OCI-LY3 (cell line): ENCODE data around the gene AP1M2.

ENCODE experiments used
- H2AFZ ChIP-seq: fragments of 200-600, 300-600 bp; shearing (Covaris generic); 2 replicates; pipeline ENCODE4 v1.6.0; 2014; ENCODE audit warnings: antibody characterized with exemption, low read depth, low read length
- H3K27ac ChIP-seq: fragments of 200-600, 300-600 bp; sonication (generic); 2 replicates; pipeline ENCODE4 v1.5.1; 2014; ENCODE audit warnings: mild to moderate bottlenecking, low read length, moderate library complexity, mixed read lengths
- H3K27me3 ChIP-seq: fragments of 200-600, 300-600 bp; sonication (generic); 2 replicates; pipeline ENCODE4 v1.6.1; 2014; ENCODE audit warnings: low read depth, low read length, mixed read lengths
- H3K36me3 ChIP-seq: fragments of 200-600, 300-600 bp; sonication (generic); replicated peaks from 2 replicates; pipeline ENCODE3; 2014; ENCODE audit warnings: low read depth, low read length, mixed read lengths
- H3K4me1 ChIP-seq: fragments of 300-600, 200-600 bp; sonication (generic); 2 replicates; pipeline ENCODE4 v1.6.1; 2014; ENCODE audit warnings: low read length, mixed read lengths
- H3K4me2 ChIP-seq: fragments of 200-600, 300-600 bp; sonication (generic); 2 replicates; pipeline ENCODE4 v1.6.1; 2014; ENCODE audit warnings: low read length, mixed read lengths
- H3K4me3 ChIP-seq: fragments of 300-600, 200-600 bp; sonication (generic); 2 replicates; pipeline ENCODE4 v1.5.1; 2014; ENCODE audit warnings: antibody characterized with exemption, mild to moderate bottlenecking, low read length, moderate library complexity
- H3K79me2 ChIP-seq: fragments of 300-600, 200-600 bp; shearing (Covaris generic); 2 replicates; pipeline ENCODE4 v1.6.1; 2014; ENCODE audit warnings: mild to moderate bottlenecking, low read length, mixed read lengths
- H3K9ac ChIP-seq: fragments of 300-600, 200-600 bp; shearing (Covaris generic); 2 replicates; pipeline ENCODE4 v1.6.0; 2014; ENCODE audit warnings: mild to moderate bottlenecking, low read length, moderate library complexity
- H3K9me3 ChIP-seq: fragments of 200-600, 300-600 bp; shearing (Covaris generic); 2 replicates; pipeline ENCODE4 v1.6.1; 2014; ENCODE audit warnings: low read length, mixed read lengths; ENCODE audit not compliant: insufficient read depth
- H4K20me1 ChIP-seq: fragments of 200-600, 300-600 bp; sonication (generic); 2 replicates; pipeline ENCODE4 v1.6.1; 2016; ENCODE audit warnings: low read length, mixed read lengths; ENCODE audit not compliant: insufficient read depth
- CTCF ChIP-seq: fragments of 200-600, 300-600 bp; sonication (generic); IDR thresholded peaks from 2 replicates; pipeline ENCODE4 v1.5.1; 2014; ENCODE audit warnings: antibody characterized with exemption, low read length, low read depth
- EZH2phosphoT487 ChIP-seq: fragments of 200-600 bp; shearing (Covaris generic); IDR thresholded peaks from 2 replicates; pipeline ENCODE4 v1.6.1; 2018; ENCODE audit warnings: antibody characterized with exemption, mixed run types, low read depth

The AP1M2 gene

GRCh38 chr19:10603873-10604459 lies 16.9 kb upstream of the AP1M2 start:
- H3K27me3 ChIP-seq, result peaks cover 14% of the 10 kb centered on the region
- peak overlapping the region; percentile 62 for H3K27ac ChIP-seq
- peaks cover 25% of the 10 kb centered on the region for H3K79me2 ChIP-seq
- peaks cover 12% of the 10 kb centered on the region; the same call in 1 of the 2 replicates for H4K20me1 ChIP-seq
- peak overlapping the region; percentile 93 for H3K9ac ChIP-seq
- no peak overlapping the region for H2AFZ ChIP-seq
- H3K9me3 ChIP-seq, result no peaks in the 10 kb centered on the region
- peaks cover 22% of the 10 kb centered on the region for H3K4me1 ChIP-seq
- peak overlapping the region; percentile 88 for H3K4me3 ChIP-seq
- H3K4me2 ChIP-seq, result peak overlapping the region; percentile 97
- TF ChIP-seq EZH2phosphoT487, result no peak
- TF ChIP-seq CTCF, result no peak
- H3K36me3 ChIP-seq, result no peaks in the 10 kb centered on the region

GRCh38 chr19:10603084-10603872 lies 16.2 kb upstream of the AP1M2 start:
- peaks cover 12% of the 10 kb centered on the region; the same call in 1 of the 2 replicates for H4K20me1 ChIP-seq
- H3K27ac ChIP-seq, result peak overlapping the region; percentile 62
- H3K4me1 ChIP-seq, result peaks cover 22% of the 10 kb centered on the region
- peak overlapping the region; percentile 97 for H3K4me2 ChIP-seq
- H3K9me3 ChIP-seq, result no peaks in the 10 kb centered on the region
- H3K4me3 ChIP-seq, result peak overlapping the region; percentile 88
- TF ChIP-seq EZH2phosphoT487, result no peak
- TF ChIP-seq CTCF, result 0 out of 2 replicates have a peak, but pooled peaks have one; percentile 8
- H3K79me2 ChIP-seq, result peaks cover 25% of the 10 kb centered on the region
- peaks cover 15% of the 10 kb centered on the region for H3K27me3 ChIP-seq
- peak overlapping the region; percentile 93 for H3K9ac ChIP-seq
- H2AFZ ChIP-seq, result peak overlapping the region; percentile 64; the same call in 1 of the 2 replicates
- H3K36me3 ChIP-seq, result no peaks in the 10 kb centered on the region

- Histone ChIP-seq H3K36me3 (no peaks in the 10 kb centered on the region), H3K4me1 (peaks cover 22% of the 10 kb centered on the region), H3K4me2 (peak overlapping the region; percentile 97), H3K9ac (peak overlapping the region; percentile 93), H3K9me3 (no peaks in the 10 kb centered on the region), H2AFZ (peak overlapping the region; percentile 76; the same call in 1 of the 2 replicates), H3K79me2 (peaks cover 25% of the 10 kb centered on the region), H3K27me3 (peaks cover 20% of the 10 kb centered on the region), H3K4me3 (peak overlapping the region; percentile 88), H3K27ac (peak overlapping the region; percentile 62), H4K20me1 (peaks cover 12% of the 10 kb centered on the region; the same call in 1 of the 2 replicates)
- no peak for TF ChIP-seq EZH2phosphoT487
- TF ChIP-seq CTCF, result no peak; the same call in 1 of the 2 replicates
Observed at GRCh38 chr19:10602330-10603083, 15.4 kb upstream of the AP1M2 start.
